SK-N-SH (cell line): ENCODE results near the gene SF3B6. TPM values are rescaled to one million over a fixed set of nuclear protein-coding genes. Genes with fewer than 3 reads are reported as not detected.

Experiments used
- CTCF ChIA-PET: fragments of 300-600, 350-600 bp; formaldehyde crosslinking; extraction: SDS; loops from one replicate; lab custom pipeline; 2021; lab: Yijun Ruan, JAX
- POLR2A ChIA-PET: fragments of 350-600 bp; sonication (Branson Sonifier 250); formaldehyde crosslinking; extraction: SDS; loops from one replicate; lab custom pipeline; 2020; ENCODE audit warnings: antibody characterized with exemption, inconsistent platforms; lab: Yijun Ruan, JAX
- DNase-seq: peaks from one replicate; pipeline ENCODE4 v3.0.0; 2012
- H2AFZ ChIP-seq: fragments of 200-600 bp; sonication (generic); 2 replicates; pipeline ENCODE4 v1.8.1; 2016; ENCODE audit warnings: antibody characterized with exemption, mild to moderate bottlenecking, low read depth
- H3F3A ChIP-seq: fragments of 200-600 bp; sonication (generic); replicated peaks from 2 replicates; pipeline ENCODE3; 2016; ENCODE audit warnings: antibody characterized with exemption, mild to moderate bottlenecking; ENCODE audit not compliant: insufficient read depth
- H3K27ac ChIP-seq, 2 experiments: fragments of 200-500 bp in 1 of 2; fragments of 200-600 bp in 1 of 2; sonication (Bioruptor generic) in 1 of 2; sonication (generic), shearing (Covaris generic) in 1 of 2; 2 replicates each; pipeline versions ENCODE4 v1.5.1 to v1.6.1; 2014 to 2016; ENCODE audit warnings: low read depth in 2 of 2, inconsistent platforms in 1 of 2, low read length in 1 of 2, mild to moderate bottlenecking in 1 of 2, mixed read lengths in 1 of 2
- H3K27me3 ChIP-seq: fragments of 200-600 bp; sonication (generic), shearing (Covaris generic); 2 replicates; pipeline ENCODE4 v1.6.1; 2016; ENCODE audit warnings: mixed run types; ENCODE audit not compliant: insufficient read depth
- H3K36me3 ChIP-seq, 2 experiments: fragments of 200-500 bp in 1 of 2; fragments of 200-600 bp in 1 of 2; sonication (Bioruptor generic) in 1 of 2; sonication (generic) in 1 of 2; replicated peaks in 1 of 2; 2 replicates each; pipeline versions ENCODE3 to v1.5.1; 2014 to 2016; ENCODE audit warnings: low read length in 1 of 2, mild to moderate bottlenecking in 1 of 2; ENCODE audit not compliant: insufficient read depth in 2 of 2, control insufficient read depth in 1 of 2
- H3K4me1 ChIP-seq, 2 experiments: fragments of 200-500 bp in 1 of 2; fragments of 200-600 bp in 1 of 2; sonication (Bioruptor generic) in 1 of 2; sonication (generic), shearing (Covaris generic) in 1 of 2; 2 replicates each; pipeline versions ENCODE4 v1.5.1 to v1.6.1; 2014 to 2016; ENCODE audit warnings: low read depth in 1 of 2, low read length in 1 of 2, mixed run types in 1 of 2; ENCODE audit not compliant: insufficient read depth in 2 of 2, control insufficient read depth in 1 of 2
- H3K4me2 ChIP-seq: fragments of 200-600 bp; sonication (generic), shearing (Covaris generic); 2 replicates; pipeline ENCODE4 v1.6.1; 2017; ENCODE audit warnings: mixed run types
- H3K4me3 ChIP-seq, 2 experiments: fragments of 200-500 bp in 1 of 2; fragments of 200-600 bp in 1 of 2; sonication (Bioruptor generic) in 1 of 2; sonication (generic), shearing (Covaris generic) in 1 of 2; 2 replicates each; pipeline versions ENCODE4 v1.5.1 to v1.8.1; 2014 to 2016; ENCODE audit warnings: low read depth in 2 of 2, inconsistent platforms in 1 of 2, low read length in 1 of 2, mild to moderate bottlenecking in 1 of 2, mixed read lengths in 1 of 2, moderate library complexity in 1 of 2
- H3K79me2 ChIP-seq: fragments of 200-600 bp; sonication (generic); 2 replicates; pipeline ENCODE4 v1.8.1; 2017; ENCODE audit warnings: mild to moderate bottlenecking; ENCODE audit not compliant: insufficient read depth
- H3K9ac ChIP-seq: fragments of 200-600 bp; sonication (generic); 2 replicates; pipeline ENCODE4 v1.6.1; 2017; ENCODE audit warnings: mixed run types
- H3K9me2 ChIP-seq: fragments of 200-600 bp; sonication (generic); 2 replicates; pipeline ENCODE4 v1.6.1; 2017; ENCODE audit warnings: mixed run types
- H3K9me3 ChIP-seq: fragments of 200-600 bp; sonication (generic); 2 replicates; pipeline ENCODE4 v1.6.1; 2017; ENCODE audit warnings: mixed run types, mild to moderate bottlenecking, moderate library complexity
- H4K20me1 ChIP-seq: fragments of 200-600 bp; sonication (generic); 2 replicates; pipeline ENCODE4 v1.6.1; 2017; ENCODE audit warnings: mild to moderate bottlenecking, mixed run types; ENCODE audit not compliant: insufficient read depth
- CHD2 ChIP-seq: fragments of 150-350 bp; IDR thresholded peaks from 2 replicates; pipeline ENCODE4 v1.6.1; 2018; ENCODE audit warnings: low read length; ENCODE audit not compliant: partially characterized antibody
- EP300 ChIP-seq, 2 experiments: IDR thresholded peaks; 2 replicates each; pipeline versions ENCODE4 v1.4.0 to v1.6.1; 2012; ENCODE audit warnings: borderline replicate concordance in 1 of 2, low read depth in 1 of 2, low read length in 1 of 2
- FOSL2 ChIP-seq: IDR thresholded peaks from 2 replicates; pipeline ENCODE4 v1.4.0; 2012; ENCODE audit warnings: low read depth, mild to moderate bottlenecking, moderate library complexity, borderline replicate concordance
- FOXJ3 ChIP-seq: sonication (generic); formaldehyde crosslinking; IDR thresholded peaks from 2 replicates; pipeline ENCODE4 v1.5.1; 2020; ENCODE audit warnings: mild to moderate bottlenecking, missing genetic modification reagents
- FOXM1 ChIP-seq: IDR thresholded peaks from 2 replicates; pipeline ENCODE4 v1.4.0; 2012; ENCODE audit warnings: low read depth, mild to moderate bottlenecking
- MAX ChIP-seq: IDR thresholded peaks from 2 replicates; pipeline ENCODE4 v1.4.0; 2012; ENCODE audit warnings: low read depth
- RFX5 ChIP-seq: IDR thresholded peaks from 2 replicates; pipeline ENCODE4 v1.6.1; 2012; ENCODE audit warnings: mild to moderate bottlenecking, improper control_type of control experiment, low read length
- WGBS: methylation state at CpG from one replicate; pipeline ENCODE4 v1.1.6; 2017; ENCODE audit warnings: low lambda C conversion rate; 5-methylcytosine and 5-hydroxymethylcytosine counted together
- polyA plus RNA-seq, 3 experiments: library from polyadenylated mRNA; depleted of rRNA; stranded (reverse); fragments of >200 nt; gene quantifications; 2 replicates each; pipeline ENCODE4 v1.2.3, GENCODE V29; 2012
- TF ChIP-seq, protein P1 (sequence below): fragments of 200-600 bp; sonication (generic); IDR thresholded peaks from 2 replicates; pipeline ENCODE4 v1.6.1; 2017; ENCODE audit warnings: antibody characterized with exemption, mild to moderate bottlenecking, moderate library complexity
- TF ChIP-seq, protein P2 (sequence below): IDR thresholded peaks from 2 replicates; pipeline ENCODE4 v1.6.1; 2012; ENCODE audit warnings: mild to moderate bottlenecking, low read depth, low read length, moderate library complexity

Gene SF3B6
- polyA plus RNA-seq, 1 of the 3 experiments (the other 2 are of a cell fraction) = 275 TPM

DNA sequence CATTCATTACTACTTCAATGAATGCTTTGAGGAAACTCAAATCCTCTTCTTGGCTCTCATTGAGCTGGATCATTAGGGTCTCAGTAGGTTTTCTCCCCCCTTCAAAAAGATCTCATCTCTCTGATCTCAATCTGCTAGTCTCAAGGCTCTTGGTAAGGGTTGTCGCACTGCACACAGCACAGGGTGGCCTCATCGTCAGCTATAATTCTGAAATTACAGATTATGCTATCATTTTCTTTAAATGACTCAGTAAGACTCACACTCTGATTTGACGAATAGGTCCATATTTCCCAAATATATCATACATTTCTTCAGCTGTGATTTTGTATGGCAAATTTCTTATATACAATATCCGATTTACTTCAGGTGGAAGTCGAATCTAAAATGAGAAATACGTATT, 2.3 kb downstream of the SF3B6 start:
- TF ChIP-seq FOSL2 (no peak), FOXJ3 (CRISPR knock-in tag) (no peak), CHD2 (no peak), EP300 (IDR thresholded peaks at IDR 0.05; ENCODE audit: borderline replicate concordance in 1 of 2, low read depth in 1 of 2, low read length in 1 of 2) (no peak), FOXM1 (no peak), MAX (no peak)
- TF ChIP-seq, protein P1, sequence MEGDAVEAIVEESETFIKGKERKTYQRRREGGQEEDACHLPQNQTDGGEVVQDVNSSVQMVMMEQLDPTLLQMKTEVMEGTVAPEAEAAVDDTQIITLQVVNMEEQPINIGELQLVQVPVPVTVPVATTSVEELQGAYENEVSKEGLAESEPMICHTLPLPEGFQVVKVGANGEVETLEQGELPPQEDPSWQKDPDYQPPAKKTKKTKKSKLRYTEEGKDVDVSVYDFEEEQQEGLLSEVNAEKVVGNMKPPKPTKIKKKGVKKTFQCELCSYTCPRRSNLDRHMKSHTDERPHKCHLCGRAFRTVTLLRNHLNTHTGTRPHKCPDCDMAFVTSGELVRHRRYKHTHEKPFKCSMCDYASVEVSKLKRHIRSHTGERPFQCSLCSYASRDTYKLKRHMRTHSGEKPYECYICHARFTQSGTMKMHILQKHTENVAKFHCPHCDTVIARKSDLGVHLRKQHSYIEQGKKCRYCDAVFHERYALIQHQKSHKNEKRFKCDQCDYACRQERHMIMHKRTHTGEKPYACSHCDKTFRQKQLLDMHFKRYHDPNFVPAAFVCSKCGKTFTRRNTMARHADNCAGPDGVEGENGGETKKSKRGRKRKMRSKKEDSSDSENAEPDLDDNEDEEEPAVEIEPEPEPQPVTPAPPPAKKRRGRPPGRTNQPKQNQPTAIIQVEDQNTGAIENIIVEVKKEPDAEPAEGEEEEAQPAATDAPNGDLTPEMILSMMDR = no peak
- Histone ChIP-seq H3K79me2 (peaks cover 60% of the 10 kb centered on the region), H3K36me3 (peaks cover 37 to 45% of the 10 kb centered on the region in 2 experiments), H3K9me3 (no peaks in the 10 kb centered on the region), H3F3A (peaks cover 24% of the 10 kb centered on the region), H3K9ac (no peak overlapping the region), H2AFZ (no peak overlapping the region), H3K9me2 (no peaks in the 10 kb centered on the region), H4K20me1 (no peaks in the 10 kb centered on the region), H3K4me2 (no peak overlapping the region), H3K27me3 (no peaks in the 10 kb centered on the region), H3K27ac (no peak overlapping the region), H3K4me3 (no peak overlapping the region), H3K4me1 (peaks cover 7% of the 10 kb centered on the region in 2 experiments; a peak in 2 of 4 replicates)
- ChIA-PET CTCF (interaction anchor here (0.8 to 3.0 kb wide), 7 partner anchors 10 to 249 kb away, joined by 3 to 9 read pairs (median 4); partner anchors contain the start of genes ATAD2B and TP53I3), POLR2A (interaction anchor here (1.0 to 1.1 kb wide), 2 partner anchors 10 to 37 kb away, joined by 3 to 6 read pairs; partner anchors contain the start of gene TP53I3)
- 90% methylated on average over 6 of the region's 6 CpGs for WGBS
- DNase-seq = no peak

- H3K27me3 ChIP-seq = no peaks in the 10 kb centered on the region
- no peaks in the 10 kb centered on the region for H3K9me3 ChIP-seq
- ChIA-PET POLR2A (interaction anchor here (0.6 to 0.7 kb wide), 2 partner anchors 13 to 133 kb away, joined by 3 to 4 read pairs; no protein-coding TSS in a partner anchor), CTCF (interaction anchor here (0.9 to 3.0 kb wide), 3 partner anchors 8 to 145 kb away, joined by 4 to 9 read pairs (median 6); partner anchors contain the start of gene ATAD2B)
- H3K79me2 ChIP-seq = peaks cover 60% of the 10 kb centered on the region
- no peak for DNase-seq
- H2AFZ ChIP-seq = no peak overlapping the region
- H3K9ac ChIP-seq = no peak overlapping the region
- peaks cover 19% of the 10 kb centered on the region for H3F3A ChIP-seq
- 87% methylated on average over 4 of the region's 4 CpGs for WGBS
- no peak overlapping the region for H3K4me3 ChIP-seq
- peaks cover 2 to 7% of the 10 kb centered on the region in 2 experiments; a peak in 2 of 4 replicates for H3K4me1 ChIP-seq
- no peak overlapping the region for H3K4me2 ChIP-seq
- TF ChIP-seq RFX5 = no peak
- TF ChIP-seq, protein P2, sequence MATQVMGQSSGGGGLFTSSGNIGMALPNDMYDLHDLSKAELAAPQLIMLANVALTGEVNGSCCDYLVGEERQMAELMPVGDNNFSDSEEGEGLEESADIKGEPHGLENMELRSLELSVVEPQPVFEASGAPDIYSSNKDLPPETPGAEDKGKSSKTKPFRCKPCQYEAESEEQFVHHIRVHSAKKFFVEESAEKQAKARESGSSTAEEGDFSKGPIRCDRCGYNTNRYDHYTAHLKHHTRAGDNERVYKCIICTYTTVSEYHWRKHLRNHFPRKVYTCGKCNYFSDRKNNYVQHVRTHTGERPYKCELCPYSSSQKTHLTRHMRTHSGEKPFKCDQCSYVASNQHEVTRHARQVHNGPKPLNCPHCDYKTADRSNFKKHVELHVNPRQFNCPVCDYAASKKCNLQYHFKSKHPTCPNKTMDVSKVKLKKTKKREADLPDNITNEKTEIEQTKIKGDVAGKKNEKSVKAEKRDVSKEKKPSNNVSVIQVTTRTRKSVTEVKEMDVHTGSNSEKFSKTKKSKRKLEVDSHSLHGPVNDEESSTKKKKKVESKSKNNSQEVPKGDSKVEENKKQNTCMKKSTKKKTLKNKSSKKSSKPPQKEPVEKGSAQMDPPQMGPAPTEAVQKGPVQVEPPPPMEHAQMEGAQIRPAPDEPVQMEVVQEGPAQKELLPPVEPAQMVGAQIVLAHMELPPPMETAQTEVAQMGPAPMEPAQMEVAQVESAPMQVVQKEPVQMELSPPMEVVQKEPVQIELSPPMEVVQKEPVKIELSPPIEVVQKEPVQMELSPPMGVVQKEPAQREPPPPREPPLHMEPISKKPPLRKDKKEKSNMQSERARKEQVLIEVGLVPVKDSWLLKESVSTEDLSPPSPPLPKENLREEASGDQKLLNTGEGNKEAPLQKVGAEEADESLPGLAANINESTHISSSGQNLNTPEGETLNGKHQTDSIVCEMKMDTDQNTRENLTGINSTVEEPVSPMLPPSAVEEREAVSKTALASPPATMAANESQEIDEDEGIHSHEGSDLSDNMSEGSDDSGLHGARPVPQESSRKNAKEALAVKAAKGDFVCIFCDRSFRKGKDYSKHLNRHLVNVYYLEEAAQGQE = no peak
- no peaks in the 10 kb centered on the region for H4K20me1 ChIP-seq
- no peaks in the 10 kb centered on the region for H3K9me2 ChIP-seq
- peaks cover 47 to 56% of the 10 kb centered on the region in 2 experiments for H3K36me3 ChIP-seq
- no peak overlapping the region for H3K27ac ChIP-seq
Measured at GRCh38 chr2:24072259-24072658, 3.9 kb downstream of the SF3B6 start.
